Neuronal stem cell (in vitro differentiated cells): ENCODE results near the gene RNF17.
A peak's percentile ranks its signal among the peaks of the same experiment; 100 is the strongest.

Source experiments
- DNase-seq: peaks from one replicate; pipeline ENCODE4 v3.0.0-alpha.2; 2013; ENCODE audit warnings: low spot score
- H2AFZ ChIP-seq: one replicate; pipeline ENCODE4 v1.6.1; 2013; ENCODE audit warnings: mild to moderate bottlenecking, low read length, inconsistent platforms
- H2AK5ac ChIP-seq: 2 replicates; pipeline ENCODE4 v1.6.1; 2013; ENCODE audit warnings: low read depth, mild to moderate bottlenecking, inconsistent platforms, low read length, moderate library complexity, mixed read lengths
- H2BK120ac ChIP-seq: 2 replicates; pipeline ENCODE4 v1.6.1; 2013; ENCODE audit warnings: low read depth, mild to moderate bottlenecking, inconsistent platforms, low read length, moderate library complexity, mixed read lengths
- H2BK12ac ChIP-seq: one replicate; pipeline ENCODE4 v1.6.1; 2013; ENCODE audit warnings: low read length, inconsistent platforms
- H2BK15ac ChIP-seq: 2 replicates; pipeline ENCODE4 v1.6.1; 2013; ENCODE audit warnings: mild to moderate bottlenecking, low read length, inconsistent platforms, mixed read lengths
- H2BK5ac ChIP-seq: one replicate; pipeline ENCODE4 v1.6.1; 2013; ENCODE audit warnings: inconsistent platforms, mild to moderate bottlenecking, low read length, moderate library complexity
- H3K14ac ChIP-seq: one replicate; pipeline ENCODE4 v1.6.1; 2013; ENCODE audit warnings: low read length, inconsistent platforms
- H3K18ac ChIP-seq: 2 replicates; pipeline ENCODE4 v1.6.1; 2013; ENCODE audit warnings: low read length, inconsistent platforms
- H3K23ac ChIP-seq: 2 replicates; pipeline ENCODE4 v1.6.1; 2013; ENCODE audit warnings: low read depth, mild to moderate bottlenecking, mixed read lengths, low read length, inconsistent platforms; ENCODE audit not compliant: poor library complexity
- H3K27ac ChIP-seq: replicated peaks from 3 replicates; pipeline ENCODE4 v1.5.1; 2013; ENCODE audit warnings: low read length, inconsistent platforms
- H3K27me3 ChIP-seq, 3 experiments: 2 replicates each; pipeline ENCODE4 v1.6.1; 2013; ENCODE audit warnings: low read length in 3 of 3, mild to moderate bottlenecking in 2 of 3, inconsistent platforms in 1 of 3, low read depth in 1 of 3, mixed read lengths in 1 of 3, moderate library complexity in 1 of 3; ENCODE audit not compliant: control insufficient read depth in 3 of 3, insufficient read depth in 3 of 3
- H3K36me3 ChIP-seq, 2 donors: replicated peaks in 1 of 2; 2 replicates each; pipeline ENCODE4 v1.6.1; 2013; ENCODE audit warnings: low read length in 2 of 2; ENCODE audit not compliant: control insufficient read depth in 2 of 2, insufficient read depth in 2 of 2
- H3K4ac ChIP-seq: 2 replicates; pipeline ENCODE4 v1.6.1; 2013; ENCODE audit warnings: inconsistent platforms, mild to moderate bottlenecking, low read length, moderate library complexity
- H3K4me1 ChIP-seq, 2 donors: 1 replicate in 1 of 2; 2 replicates in 1 of 2; pipeline ENCODE4 v1.6.1; 2013; ENCODE audit warnings: low read length in 2 of 2, low read depth in 1 of 2; ENCODE audit not compliant: control insufficient read depth in 2 of 2, insufficient read depth in 1 of 2
- H3K4me2 ChIP-seq: one replicate; pipeline ENCODE4 v1.6.1; 2013; ENCODE audit warnings: mild to moderate bottlenecking, low read length, inconsistent platforms; ENCODE audit not compliant: insufficient read depth, poor library complexity, severe bottlenecking
- H3K4me3 ChIP-seq, 2 donors: 2 replicates each; pipeline ENCODE4 v1.5.1; 2013; ENCODE audit warnings: low read length in 2 of 2, mild to moderate bottlenecking in 2 of 2, inconsistent platforms in 1 of 2, moderate library complexity in 1 of 2
- H3K79me1 ChIP-seq: one replicate; pipeline ENCODE4 v1.6.1; 2013; ENCODE audit warnings: low read depth, mild to moderate bottlenecking, inconsistent platforms, low read length, moderate library complexity
- H3K9ac ChIP-seq: one replicate; pipeline ENCODE4 v1.6.1; 2013; ENCODE audit warnings: mild to moderate bottlenecking, low read depth, low read length, inconsistent platforms; ENCODE audit not compliant: poor library complexity
- H3K9me3 ChIP-seq, 2 donors: replicated peaks in 1 of 2; 2 replicates each; pipeline versions ENCODE3 to v1.6.1; 2013; ENCODE audit warnings: low read length in 2 of 2, mild to moderate bottlenecking in 2 of 2, inconsistent platforms in 1 of 2, low read depth in 1 of 2, mixed read lengths in 1 of 2, moderate library complexity in 1 of 2; ENCODE audit not compliant: control insufficient read depth in 2 of 2, insufficient read depth in 1 of 2
- H4K8ac ChIP-seq: one replicate; pipeline ENCODE4 v1.6.1; 2013; ENCODE audit warnings: low read depth, mild to moderate bottlenecking, inconsistent platforms, low read length, moderate library complexity
- H4K91ac ChIP-seq: one replicate; pipeline ENCODE4 v1.6.1; 2013; ENCODE audit warnings: low read length, low read depth, mild to moderate bottlenecking, inconsistent platforms; ENCODE audit not compliant: poor library complexity
- WGBS, 2 donors: extraction: QIAGEN DNeasy Blood & Tissue Kit; methylation state at CpG; one replicate each; pipeline ENCODE4 v1.1.7; 2013; ENCODE audit warnings: missing lambda C conversion rate in 2 of 2, mixed read lengths in 1 of 2; ENCODE audit not compliant: insufficient read length in 2 of 2, insufficient replicate concordance in 1 of 2; ENCODE audit errors: extremely low coverage in 2 of 2; 5-methylcytosine and 5-hydroxymethylcytosine counted together

Gene RNF17

DNA sequence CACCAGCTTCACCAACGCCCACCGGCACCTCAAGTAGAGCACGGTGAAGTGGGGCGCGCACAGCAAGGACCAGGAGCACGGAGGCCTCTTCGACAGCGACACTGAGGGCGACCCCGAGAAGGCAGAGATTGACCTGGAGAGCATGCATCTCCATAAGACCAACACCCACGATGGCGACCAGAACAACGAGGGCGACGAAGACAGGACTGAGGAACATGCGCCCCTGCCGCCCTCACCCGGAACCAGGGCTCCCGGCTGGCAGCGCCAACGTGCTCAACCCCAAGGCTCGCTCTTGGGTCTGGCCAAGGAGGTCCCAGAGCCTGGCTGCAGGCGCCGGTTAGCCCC, 18.5 kb upstream of the RNF17 start:
- peak overlapping the region; percentile 38 for H3K9ac ChIP-seq
- peak overlapping the region; percentile 47 for H3K23ac ChIP-seq
- H3K4me3 ChIP-seq = no peak overlapping the region
- no peak overlapping the region for H4K8ac ChIP-seq
- H3K4me2 ChIP-seq = peak overlapping the region; percentile 98
- no peak for DNase-seq
- no peak overlapping the region for H4K91ac ChIP-seq
- H3K9me3 ChIP-seq = peaks cover 0 to 4% of the 10 kb centered on the region in 2 donors
- H2BK120ac ChIP-seq = peak overlapping the region; percentile 81
- H3K18ac ChIP-seq = no peak overlapping the region
- peak overlapping the region; percentile 90 for H3K14ac ChIP-seq
- no peak overlapping the region for H3K4ac ChIP-seq
- peak overlapping the region; percentile 83 for H2AK5ac ChIP-seq
- no peaks in the 10 kb centered on the region for H3K36me3 ChIP-seq
- H3K27me3 ChIP-seq = peaks cover 26 to 59% (median 55%) of the 10 kb centered on the region in 3 experiments
- no peak overlapping the region for H2BK5ac ChIP-seq
- H3K4me1 ChIP-seq = peaks cover 0 to 23% of the 10 kb centered on the region in 2 donors
- no peak overlapping the region for H2BK15ac ChIP-seq
- no peak overlapping the region for H2AFZ ChIP-seq
- no peak overlapping the region for H3K27ac ChIP-seq
- no peaks in the 10 kb centered on the region for H3K79me1 ChIP-seq
- no CpG with 5 or more reads among the region's 24 CpGs for WGBS, 2 donors
- no peak overlapping the region for H2BK12ac ChIP-seq

DNA sequence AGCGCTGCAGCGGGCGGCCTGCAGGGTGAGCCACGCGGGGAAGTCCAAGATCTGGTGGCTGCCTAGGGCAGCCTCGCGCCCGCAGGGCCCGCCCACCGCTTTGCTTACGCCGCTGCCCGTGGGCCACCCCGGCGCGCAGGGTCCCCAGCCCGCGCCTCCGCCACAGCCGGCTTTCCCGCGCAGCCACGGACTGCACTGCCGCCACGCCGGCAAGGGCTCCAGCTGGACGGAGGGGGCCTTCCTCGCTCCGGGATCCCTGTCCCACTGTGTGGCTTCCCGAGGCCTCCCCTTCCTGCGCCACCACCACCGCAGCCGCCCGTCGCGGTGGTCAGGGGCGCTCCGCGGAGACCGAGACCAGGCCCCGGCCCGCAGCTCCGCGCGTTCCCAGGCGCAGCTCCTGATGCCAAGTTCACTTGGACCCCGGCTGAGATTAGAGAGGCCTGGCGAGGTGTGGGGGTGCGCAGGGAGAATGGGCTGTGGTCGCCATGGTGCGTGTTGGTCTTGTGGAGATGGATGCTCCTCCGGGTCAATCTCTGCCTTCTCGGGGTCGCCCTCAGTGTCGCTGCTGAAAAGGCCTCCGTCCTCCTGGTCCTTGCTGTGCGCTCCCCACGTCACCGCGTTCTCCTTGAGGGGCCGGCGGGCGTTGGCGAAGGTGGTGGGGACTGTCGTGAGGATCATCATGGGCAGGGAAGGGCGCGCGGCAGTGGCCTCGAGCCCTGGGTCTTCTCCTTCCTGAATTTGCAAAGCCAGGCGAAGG, 17.9 kb upstream of the RNF17 start:
- H3K9ac ChIP-seq = peak overlapping the region; percentile 70
- peak overlapping the region; percentile 90 for H3K14ac ChIP-seq
- H2AFZ ChIP-seq = no peak overlapping the region
- H2BK5ac ChIP-seq = no peak overlapping the region
- H2BK12ac ChIP-seq = no peak overlapping the region
- H2BK120ac ChIP-seq = peak overlapping the region; percentile 81
- H3K9me3 ChIP-seq = peaks cover 0 to 3% of the 10 kb centered on the region in 2 donors
- peak overlapping the region; percentile 67 for H2BK15ac ChIP-seq
- no peak overlapping the region for H4K91ac ChIP-seq
- H3K36me3 ChIP-seq = no peaks in the 10 kb centered on the region
- peaks cover 26 to 59% (median 55%) of the 10 kb centered on the region in 3 experiments for H3K27me3 ChIP-seq
- H3K18ac ChIP-seq = peak overlapping the region; percentile 74
- H2AK5ac ChIP-seq = peak overlapping the region; percentile 83
- H4K8ac ChIP-seq = peak overlapping the region; percentile 52
- no peak overlapping the region for H3K4ac ChIP-seq
- no peaks in the 10 kb centered on the region for H3K79me1 ChIP-seq
- no CpG with 5 or more reads among the region's 70 CpGs for WGBS, 2 donors
- H3K4me1 ChIP-seq = peaks cover 0 to 23% of the 10 kb centered on the region in 2 donors
- H3K4me3 ChIP-seq = peak overlapping the region in 1 of 2 donors; percentile 72
- H3K23ac ChIP-seq = peak overlapping the region; percentile 91
- DNase-seq = peak; percentile 24
- peak overlapping the region; percentile 98 for H3K4me2 ChIP-seq
- no peak overlapping the region for H3K27ac ChIP-seq

DNA sequence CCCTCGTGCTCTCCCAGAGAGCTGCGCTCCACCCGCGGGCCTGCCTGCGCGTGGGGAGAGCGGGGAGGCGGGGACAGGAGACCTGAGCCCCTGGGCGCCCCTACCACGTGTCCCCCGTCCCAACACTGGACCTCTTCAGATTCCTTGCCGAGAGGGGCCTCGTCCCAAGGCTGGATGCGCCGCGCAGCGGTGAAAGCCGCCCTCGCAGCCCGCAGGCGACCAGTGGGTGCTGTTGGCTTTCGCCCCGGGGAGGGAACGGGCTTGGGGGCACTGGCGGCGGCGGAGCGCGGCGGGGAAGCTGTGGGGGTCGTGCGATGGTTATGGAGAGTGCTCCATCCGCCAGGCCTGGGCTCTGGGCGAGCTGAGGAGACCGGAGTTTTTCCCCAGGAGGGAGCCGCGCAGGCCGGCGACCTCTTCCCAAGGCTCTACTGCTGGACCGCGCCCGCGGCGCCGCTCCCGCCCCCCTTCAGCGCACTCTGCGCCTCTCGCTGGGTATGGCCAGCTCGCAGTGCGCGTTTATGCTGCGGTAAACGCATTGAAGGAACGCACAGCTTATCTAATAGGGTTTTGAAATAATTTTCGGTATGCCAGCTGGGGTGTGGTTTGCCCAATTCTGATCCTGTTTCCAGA, 17.2 kb upstream of the RNF17 start:
- Histone ChIP-seq H3K27ac (no peak overlapping the region), H2BK5ac (no peak overlapping the region), H3K14ac (peak overlapping the region; percentile 90), H3K4me1 (peaks cover 0 to 20% of the 10 kb centered on the region in 2 donors), H4K8ac (peak overlapping the region; percentile 43), H3K23ac (peak overlapping the region; percentile 91), H2BK15ac (peak overlapping the region; percentile 67), H2AK5ac (no peak overlapping the region), H3K4me2 (peak overlapping the region; percentile 98), H3K4me3 (peak overlapping the region in 1 of 2 donors; percentile 72), H2BK120ac (no peak overlapping the region), H3K79me1 (no peaks in the 10 kb centered on the region), H3K4ac (no peak overlapping the region), H3K9me3 (peaks cover 0 to 3% of the 10 kb centered on the region in 2 donors), H4K91ac (no peak overlapping the region), H3K36me3 (no peaks in the 10 kb centered on the region), H3K9ac (peak overlapping the region; percentile 70), H2AFZ (peak overlapping the region; percentile 78), H3K27me3 (peaks cover 26 to 59% (median 55%) of the 10 kb centered on the region in 3 experiments), H2BK12ac (no peak overlapping the region), H3K18ac (peak overlapping the region; percentile 74)
- WGBS, 2 donors = no CpG with 5 or more reads among the region's 56 CpGs
- DNase-seq = peak; percentile 46
